Iris pigment epithelial cell (primary cell): ENCODE measurements around the gene PLXDC2.

ENCODE experiments used
- DNase-seq: peaks from one replicate; pipeline ENCODE4 v3.0.0-alpha.2; 2011; ENCODE audit warnings: low read depth

PLXDC2 gene

DNA sequence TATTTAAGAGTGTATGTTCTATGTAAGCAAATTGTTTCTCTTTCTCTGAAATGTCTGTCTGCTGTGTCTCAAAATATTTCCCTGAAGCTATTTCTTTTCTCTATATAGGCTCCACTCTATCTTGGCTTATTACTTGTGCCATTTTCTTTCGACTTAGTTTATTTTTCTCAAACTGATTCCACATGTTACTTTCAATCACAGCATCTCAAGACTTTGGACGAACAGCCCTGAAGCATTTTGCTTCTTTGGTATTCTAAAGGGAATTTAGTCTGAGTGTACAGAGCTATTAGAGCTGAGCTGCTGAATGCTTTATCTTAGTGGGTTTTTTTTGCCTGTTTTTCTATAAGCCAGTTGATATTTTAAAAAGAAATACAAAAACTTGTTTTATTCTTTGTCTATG lies 95.7 kb downstream of the PLXDC2 start:
- DNase-seq: no peak

DNA sequence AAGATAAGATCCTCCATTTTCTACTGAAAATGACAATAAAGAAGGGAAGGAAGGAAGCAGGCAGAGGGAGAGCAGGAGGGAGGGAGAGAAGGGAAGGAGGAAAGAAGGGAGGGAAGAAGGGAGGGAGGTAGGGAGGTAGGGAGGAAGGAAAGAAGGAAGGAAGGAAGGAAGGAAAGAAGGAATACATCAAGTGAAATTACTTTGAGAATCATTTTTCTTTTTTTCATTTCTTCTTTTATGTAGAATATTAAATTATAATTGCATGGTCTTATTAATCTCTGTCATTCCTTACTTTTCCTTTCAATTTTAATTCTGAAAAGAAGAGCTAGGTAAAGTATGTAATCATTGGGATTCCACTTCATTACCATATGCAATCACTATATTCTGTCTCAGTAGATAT lies 97.8 kb downstream of the PLXDC2 start:
- no peak for DNase-seq

DNA sequence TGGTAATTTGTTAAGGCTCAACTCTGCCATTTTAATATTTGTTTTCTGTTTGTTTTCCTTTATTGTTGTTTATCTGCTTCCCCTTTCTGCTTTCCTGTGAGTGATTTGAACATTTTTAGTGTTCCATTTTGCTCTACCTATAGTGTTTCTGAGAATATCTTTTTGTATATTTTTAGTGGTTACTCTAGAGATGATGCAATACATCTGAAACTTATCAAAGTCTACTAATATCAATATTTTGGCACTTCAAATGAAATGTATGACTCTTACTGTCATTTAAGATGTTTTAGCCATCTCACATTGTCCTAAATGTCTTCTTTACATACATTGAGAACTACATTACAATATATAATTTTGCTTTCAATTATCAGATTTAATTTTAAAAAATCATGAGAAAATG lies 98.9 kb downstream of the PLXDC2 start:
- DNase-seq: no peak

DNA sequence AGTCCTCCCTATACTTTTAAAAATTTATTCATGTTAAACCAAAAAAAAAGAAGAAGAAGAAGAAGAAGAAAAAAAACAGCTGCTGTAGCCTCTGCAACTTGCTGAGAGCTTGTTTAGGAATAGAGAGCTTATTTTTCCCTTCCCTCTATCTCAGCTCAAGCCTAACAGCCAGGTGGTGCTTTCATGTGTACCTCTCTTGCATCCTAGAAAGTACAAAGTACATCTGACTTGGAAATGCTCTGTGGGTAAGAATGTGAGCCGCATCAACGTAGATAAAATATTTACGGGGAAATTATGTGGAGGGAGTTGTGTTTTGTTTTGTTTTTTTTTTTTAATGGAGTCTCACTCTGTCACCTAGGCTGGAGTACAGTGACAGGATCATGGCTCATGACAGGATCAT lies 99.6 kb downstream of the PLXDC2 start:
- no peak for DNase-seq

DNA sequence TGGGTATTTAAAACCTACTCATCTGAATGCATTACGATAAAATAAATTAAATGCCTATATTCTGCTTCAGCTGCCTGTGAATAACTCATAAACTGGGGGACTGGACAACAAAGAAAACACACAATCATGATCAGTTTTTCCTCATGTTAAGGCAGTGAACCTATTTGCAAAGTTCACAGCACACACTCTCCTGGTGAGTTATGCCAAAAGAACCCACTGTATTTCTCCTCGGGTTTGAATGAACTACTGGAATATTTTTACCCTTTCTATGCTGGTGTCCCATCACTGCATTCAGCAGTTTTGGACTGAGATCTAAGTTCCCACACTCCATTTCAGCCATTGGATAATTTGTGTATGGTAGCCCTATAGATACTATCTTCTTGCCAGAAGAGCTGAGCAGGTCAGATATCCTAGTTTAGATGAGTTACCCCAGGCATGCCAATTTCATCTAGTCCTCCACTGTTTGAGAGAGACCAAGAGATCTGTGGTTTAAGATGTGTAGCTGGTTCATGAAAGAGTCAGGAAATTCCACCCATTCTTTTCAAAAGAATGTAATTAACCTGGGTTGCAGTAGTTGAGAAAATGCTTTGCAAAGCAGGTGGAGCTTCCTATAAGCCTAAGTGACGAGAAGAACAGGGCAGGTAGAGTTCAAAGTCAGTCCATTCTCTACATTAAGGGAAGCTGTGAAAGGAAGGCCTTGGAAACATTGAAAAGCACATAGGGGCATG lies 101.7 kb downstream of the PLXDC2 start:
- peak; percentile 67 for DNase-seq

DNA sequence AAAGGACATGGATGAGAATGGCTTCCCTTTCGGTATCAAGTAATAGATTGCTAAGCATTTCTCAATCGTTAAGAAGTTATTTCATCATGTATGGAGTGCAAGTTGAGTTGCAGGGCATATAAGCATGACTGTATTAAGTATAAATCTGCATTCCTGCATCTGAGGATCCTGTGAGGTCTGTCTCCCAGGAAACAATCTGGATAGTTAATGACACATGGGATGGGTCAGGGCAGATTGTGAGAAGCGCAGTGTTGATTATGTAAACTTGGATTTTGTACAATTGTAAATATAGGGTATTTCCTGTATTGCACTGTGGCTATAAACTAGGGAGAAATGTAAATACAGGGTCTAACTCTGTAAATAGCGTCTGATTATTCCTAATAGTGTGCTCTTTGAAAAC lies 102.6 kb downstream of the PLXDC2 start:
- peak; percentile 92 for DNase-seq

DNA sequence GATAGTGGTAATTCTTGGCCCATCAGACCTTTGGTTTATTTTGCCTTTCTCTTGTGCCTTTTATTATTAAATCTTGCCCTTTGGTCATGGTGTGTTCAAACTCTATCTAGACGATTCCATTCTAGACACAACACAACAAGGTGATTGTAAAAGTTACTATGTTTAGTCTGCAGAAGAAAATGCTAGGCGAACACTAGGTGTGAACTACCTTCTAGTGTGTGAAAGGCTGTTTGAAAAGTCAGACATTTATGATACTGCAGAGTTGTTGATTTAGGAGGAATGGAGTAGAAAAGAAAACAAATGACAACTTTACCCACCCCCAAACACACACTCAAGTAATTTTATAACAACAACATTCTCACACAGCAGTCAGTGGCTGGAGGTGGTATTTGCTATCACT lies 103.4 kb downstream of the PLXDC2 start:
- DNase-seq: no peak

DNA sequence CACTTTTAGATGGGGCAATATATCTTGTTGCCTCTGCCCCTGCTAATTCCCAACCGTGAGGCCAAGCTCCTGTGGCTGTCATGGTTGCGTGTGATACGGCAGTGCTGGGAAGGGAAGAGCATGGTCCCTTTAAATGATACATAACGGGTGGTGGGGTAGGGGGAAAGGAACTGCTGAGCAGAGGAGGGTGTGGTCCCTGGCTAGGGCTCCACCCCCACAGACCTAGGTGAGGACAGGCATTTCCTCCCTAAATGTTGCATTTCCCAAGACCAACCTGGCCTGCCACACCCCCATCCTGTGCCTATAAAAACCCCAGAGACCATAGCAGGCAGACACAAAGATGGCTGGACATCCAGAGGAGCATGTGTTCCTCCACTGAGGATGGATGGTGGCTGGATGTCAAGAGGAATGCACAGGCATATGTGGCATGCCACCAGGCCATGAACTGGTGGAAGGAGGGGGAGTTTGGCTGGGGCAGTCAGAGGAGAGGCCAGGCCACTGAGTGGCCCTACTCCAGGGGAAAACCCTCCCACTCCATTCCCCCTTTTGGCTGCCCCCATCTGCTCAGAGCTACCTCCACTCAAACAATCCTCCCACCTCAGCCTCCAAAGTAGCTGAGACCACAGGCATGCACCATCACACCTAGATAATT lies 104.0 kb downstream of the PLXDC2 start:
- DNase-seq: no peak

DNA sequence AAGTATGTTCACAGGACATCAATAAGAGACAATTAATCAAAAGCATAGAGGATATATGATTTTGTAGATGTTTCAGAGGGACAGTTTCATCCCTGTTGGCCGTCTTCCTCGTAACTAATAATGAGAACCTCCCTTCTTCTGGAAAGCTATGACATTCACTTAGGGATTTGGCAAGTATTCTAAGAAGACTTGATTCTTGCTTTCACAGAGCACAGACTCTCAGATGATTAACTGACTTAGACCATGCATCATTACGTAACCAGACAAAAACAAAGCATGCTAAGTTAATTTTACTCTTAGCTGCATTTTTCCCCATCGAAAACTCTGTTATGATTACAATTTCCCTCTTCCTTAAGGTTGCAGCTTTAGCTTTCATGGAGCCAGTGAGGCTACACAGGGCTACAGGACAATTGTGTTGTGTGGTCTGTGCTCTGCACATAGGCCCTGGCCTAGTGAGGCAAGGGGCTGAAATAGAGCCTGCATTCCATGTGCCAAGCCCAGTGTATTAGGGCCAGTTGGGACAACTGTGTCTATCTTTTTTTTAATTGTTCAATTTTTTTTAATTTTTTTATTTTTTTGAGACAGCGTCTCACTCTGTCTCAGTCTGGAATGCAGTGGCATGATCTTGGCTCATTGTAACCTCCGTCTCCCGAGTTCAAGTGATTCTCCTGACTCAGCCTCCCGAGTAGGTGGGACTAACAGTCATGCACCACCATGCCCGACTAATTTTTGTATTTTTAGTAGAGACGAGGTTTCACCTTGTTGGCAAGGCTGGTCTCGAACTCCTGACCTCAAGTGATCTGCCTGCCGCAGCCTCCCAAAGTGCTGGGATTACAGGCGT lies 105.3 kb downstream of the PLXDC2 start:
- peak; percentile 89 for DNase-seq

DNA sequence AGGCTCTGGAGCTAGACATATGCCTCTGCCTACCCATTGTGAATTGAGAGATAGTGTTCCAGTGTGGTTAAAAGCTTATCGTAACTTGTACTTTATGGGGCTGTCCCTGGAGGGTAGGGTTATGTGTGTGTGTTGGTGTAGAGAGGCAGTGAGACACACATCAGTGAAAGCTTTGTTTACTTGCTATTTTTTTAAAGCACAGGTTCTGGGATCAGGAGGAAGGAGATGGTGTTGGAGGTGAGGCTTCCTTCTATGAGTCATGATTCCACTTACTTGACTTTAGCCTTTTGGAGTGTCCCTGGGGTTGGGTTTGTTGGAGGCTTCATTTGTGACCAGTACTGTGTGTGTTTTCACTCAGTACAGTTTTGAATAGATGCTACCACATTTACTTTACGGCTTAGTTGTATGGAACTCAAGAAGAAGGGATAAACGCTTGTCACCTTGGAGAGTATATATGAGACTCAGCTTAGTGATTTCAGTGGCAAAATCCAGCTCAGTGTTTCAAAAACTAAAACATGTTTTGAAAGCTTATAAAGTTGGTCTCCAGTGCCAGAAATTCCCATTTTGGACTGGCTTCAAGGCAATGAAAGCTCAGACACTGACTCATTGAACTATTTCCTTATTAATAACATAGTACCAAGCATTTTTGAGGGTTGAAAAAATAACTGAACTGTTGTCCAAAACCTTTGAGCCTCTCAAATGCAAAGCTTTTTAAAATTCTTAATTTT lies 106.2 kb downstream of the PLXDC2 start:
- peak; percentile 92 for DNase-seq

DNA sequence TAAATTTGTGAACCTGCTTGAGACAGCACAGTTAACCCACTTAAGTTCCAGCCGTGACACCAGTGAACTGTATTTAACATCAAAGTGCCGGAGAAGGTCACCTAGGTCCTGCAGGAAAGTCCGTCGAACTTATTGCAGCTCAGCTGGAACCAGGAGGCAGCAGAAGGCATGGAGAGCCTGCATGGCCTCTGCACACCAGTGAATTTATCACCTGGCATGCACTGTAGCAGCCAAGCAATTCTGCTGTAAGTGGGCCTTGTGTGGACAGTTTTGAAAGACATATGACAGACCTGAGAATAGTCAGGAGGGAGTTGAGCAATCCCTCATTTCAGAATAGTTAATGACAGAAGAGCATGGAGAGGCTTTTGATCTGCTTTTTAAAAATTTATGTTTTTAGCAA lies 108.8 kb downstream of the PLXDC2 start:
- no peak for DNase-seq

DNA sequence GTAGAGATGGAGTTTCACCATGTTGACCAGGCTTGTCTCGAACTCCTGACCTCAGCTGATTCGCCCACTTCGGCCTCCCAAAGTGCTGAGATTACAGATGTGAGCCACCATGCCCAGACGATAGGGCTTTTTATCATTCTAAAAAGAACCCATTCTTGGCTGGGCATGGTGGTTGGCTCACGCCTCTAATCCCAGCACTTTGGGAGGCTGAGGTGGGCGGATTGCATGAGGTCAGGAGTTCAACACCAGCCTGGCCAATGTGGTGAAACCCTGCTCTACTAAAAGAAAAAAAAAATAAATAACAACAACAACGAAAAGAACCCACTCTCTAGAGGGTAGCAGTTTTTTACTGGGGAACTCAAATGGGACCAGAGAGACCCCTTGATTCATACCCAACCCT lies 112.7 kb downstream of the PLXDC2 start:
- no peak for DNase-seq

DNA sequence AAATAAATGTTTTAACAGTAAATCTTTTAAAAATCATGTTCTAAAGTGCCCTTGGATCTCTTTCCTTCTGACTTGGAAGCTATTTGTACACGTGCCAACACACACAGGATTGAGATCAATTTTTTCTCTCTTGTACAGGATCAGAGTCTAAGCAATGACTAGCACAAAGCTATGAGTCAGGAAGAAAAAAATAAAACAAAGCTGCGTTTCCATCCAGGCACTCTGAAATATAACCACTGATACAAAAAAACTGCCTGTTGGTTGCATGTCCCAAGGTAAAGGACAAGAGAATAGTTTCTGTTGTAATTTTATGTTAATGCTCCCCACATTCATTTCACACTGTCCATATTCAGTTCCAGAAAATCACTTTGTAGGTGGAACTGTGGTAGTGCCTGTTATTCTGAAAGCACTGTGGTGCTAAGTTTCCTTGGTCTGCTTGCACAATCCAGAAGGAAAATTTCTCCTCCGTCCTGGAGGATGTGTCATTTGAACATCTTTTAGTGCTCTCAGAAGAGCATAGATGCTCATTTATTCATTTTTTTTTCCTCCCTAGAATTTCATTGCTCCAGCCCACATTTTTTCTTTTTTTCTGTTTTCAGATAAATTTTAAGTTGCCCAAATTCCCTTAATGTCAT lies 113.4 kb downstream of the PLXDC2 start:
- DNase-seq: peak; percentile 82

DNA sequence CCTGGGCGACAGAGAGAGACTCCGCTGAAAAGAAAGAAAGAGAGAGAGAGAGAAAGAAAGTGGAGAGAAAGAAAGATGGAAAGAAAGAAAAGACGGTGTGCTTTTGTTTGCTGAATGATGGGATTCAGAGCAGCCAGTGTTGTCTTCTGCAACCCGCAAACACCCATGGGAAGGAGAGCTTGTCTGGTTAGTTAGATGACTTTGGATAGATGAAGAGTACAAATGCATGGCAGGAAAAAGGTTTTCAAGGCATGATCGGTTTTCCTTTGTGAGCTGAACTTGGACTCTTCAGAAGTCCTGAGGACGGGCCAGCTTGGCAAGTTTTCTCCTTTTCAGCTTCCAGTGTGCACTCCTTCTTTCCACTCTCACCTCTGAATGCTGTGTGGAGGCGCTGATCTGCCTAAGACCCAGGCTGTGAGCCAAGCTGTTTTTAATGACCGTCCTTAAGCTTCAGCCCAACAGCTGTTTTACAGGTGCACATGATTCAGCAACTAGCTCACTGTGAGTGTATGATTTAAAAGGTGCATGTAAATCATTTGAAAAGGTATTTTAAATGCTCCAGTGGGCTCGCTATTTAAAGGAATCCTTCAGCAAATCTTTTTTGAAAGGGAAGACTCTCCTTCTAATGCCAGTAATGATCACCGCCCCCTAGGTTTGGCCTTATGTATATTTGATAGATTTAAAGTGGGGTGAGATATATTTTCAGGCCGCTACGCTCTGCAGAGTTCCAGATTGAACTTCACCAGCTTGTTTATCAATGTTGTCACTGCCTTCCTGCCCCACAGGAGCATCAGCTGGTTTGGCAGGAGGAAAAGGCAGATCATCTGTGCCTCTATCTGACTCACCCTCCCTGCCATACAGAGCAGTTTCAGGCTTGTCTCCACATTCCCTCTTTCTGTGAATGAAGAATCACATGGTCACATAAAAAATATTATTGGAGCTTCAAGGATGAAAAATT lies 115.0 kb downstream of the PLXDC2 start:
- DNase-seq: peak; percentile 75

DNA sequence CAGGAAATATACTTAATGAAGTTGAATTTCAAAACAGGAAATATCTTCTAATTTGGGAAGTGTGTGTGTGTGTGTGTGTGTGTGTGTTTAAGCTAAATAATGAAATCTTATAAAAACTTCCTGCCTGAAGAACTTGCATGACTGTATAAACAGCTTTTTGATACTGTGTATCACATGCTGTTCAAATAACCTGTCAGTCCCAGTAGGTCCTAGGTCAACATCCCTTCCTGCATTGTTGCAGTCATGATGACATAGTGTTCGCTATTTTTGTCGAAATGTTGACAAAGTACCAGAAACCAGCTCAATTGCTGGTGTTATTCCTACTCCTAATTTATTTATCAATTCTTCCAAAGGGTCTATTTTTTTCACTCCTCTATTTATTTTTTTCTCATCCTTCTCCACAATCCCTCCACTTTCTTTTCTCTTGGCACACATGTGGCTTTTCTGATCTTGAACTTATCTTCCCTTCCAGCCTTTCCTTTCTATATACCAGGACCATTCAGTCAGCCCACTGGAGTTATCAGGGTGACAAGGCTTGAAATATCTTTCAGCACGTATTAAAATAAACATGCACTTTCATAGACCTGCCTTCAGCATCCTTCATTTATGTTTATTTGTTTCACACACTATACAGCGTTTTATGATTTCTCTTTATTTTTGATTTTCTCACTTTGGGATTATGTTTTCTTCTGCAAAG lies 115.8 kb downstream of the PLXDC2 start:
- DNase-seq: no peak

DNA sequence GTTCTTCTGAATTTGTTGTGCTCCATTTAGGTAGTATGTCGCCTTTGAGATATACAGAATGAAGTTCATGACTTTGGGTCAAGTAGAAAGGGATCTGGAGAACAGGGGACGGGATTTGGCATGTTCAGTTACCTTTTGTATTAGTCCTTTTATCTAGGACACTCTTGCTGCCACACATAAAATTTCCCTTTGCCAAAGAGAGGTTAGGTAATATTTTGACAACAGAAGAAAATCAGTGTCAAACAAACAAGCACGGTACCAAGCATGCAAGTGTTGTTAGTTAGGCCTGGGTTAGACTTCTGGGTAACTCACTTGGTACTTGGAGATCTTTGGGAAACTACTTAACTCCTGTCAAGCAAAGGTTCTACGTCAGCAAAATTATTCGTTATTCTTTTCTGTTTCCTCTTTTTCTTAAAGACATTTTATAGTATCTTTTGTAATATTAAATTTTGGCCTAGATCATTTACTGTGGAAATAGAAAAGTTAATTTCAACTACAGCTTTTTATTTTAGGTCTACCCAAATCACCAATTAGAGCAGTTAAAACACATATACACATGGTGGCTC lies 116.7 kb downstream of the PLXDC2 start:
- DNase-seq: no peak

DNA sequence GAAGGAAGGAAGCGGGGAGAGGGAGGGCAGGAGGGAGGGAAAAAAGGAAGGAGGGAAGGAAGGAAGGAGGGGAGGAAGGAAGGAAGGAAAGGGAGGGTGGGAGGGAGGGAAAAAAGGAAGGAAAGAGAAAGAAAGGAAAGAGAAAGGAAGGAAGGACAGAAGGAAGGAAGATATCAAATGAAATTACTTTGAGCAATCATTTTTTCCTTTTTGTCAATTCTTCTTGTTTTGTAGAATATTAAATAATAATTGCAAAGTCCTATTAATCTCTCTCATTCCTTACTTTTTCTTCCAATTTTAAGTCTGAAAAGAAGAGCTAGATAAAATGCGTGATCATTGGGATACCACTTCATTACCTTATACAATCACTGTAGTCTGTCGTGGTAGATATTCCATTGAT lies 117.5 kb downstream of the PLXDC2 start:
- DNase-seq: no peak

DNA sequence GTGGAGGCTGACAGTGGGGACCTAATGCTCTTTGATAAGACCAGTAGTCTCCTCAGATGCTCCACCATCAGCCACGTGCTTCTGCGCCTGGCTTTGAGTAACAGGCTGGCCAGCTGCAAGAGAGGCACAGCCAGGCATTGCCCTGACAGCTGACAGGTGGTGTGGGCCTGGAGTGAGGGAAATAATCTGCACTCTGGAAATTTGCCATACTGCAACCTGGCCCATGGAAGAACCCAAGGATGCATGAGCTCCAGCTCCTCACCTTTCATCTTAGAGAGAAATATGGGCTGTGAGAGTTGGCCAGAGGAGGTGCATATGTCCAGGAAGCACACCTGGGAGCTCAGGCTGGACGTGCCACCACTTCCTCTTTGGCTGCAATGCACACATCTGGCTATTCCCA lies 118.9 kb downstream of the PLXDC2 start:
- no peak for DNase-seq

DNA sequence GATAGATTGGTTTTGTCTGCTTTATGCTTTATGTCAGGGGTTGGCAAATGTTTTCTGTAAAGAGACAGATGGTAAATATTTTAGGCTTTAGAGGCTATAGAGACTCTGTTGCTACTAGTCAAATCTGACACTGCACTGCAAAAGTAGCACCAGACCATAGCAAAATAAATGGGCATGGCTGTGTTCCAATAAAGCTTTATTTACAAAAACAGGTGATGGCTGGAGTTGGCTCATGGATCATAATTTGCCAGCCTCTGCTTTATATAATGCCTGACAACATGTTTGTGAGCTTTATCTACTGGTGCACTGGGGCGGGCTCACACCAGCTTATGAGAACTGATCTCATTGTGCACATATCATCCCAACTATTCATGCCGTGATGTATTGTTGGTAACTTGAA lies 120.1 kb downstream of the PLXDC2 start:
- no peak for DNase-seq

DNA sequence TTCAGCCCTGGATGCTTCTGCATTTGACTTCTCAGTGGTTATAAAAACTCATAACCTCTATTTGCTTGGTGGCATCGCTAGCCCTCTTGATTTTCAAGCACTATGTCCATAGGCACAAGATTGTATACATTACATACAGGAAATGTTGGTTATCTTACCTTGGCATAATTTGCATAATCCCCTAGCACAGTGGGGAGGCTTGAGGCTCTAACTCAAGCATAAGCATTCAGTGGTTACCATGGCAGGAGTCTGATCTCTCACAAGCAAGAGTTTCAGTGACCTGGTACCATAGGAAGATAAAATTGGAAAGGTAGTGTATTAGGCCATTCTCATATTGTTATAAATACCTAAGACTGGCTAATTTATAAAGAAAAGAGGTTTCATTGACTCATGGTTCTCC lies 121.8 kb downstream of the PLXDC2 start:
- no peak for DNase-seq
